Muscle of leg (tissue), 11 donors: ENCODE measurements around the gene CELF2. TPM values are rescaled to one million over a fixed set of nuclear protein-coding genes. Genes with fewer than 3 reads are reported as not detected.

Source experiments
- DNase-seq: peaks from one replicate; pipeline ENCODE4 v3.0.0; 2013
- H3K27ac ChIP-seq: one replicate; pipeline ENCODE4 v1.5.1; 2013; ENCODE audit warnings: mild to moderate bottlenecking, low read length, control low read depth
- H3K27me3 ChIP-seq: one replicate; pipeline ENCODE4 v1.6.1; 2013; ENCODE audit warnings: low read length; ENCODE audit not compliant: control insufficient read depth, insufficient read depth
- H3K36me3 ChIP-seq: one replicate; pipeline ENCODE4 v1.6.1; 2013; ENCODE audit warnings: low read length; ENCODE audit not compliant: control insufficient read depth, insufficient read depth
- H3K4me1 ChIP-seq: one replicate; pipeline ENCODE4 v1.6.1; 2013; ENCODE audit warnings: low read length; ENCODE audit not compliant: control insufficient read depth, insufficient read depth
- H3K4me3 ChIP-seq: one replicate; pipeline ENCODE4 v1.5.1; 2013; ENCODE audit warnings: low read length, control low read depth
- H3K9me3 ChIP-seq: replicated peaks from 2 replicates; pipeline ENCODE4 v1.6.1; 2013; ENCODE audit warnings: low read depth, low read length; ENCODE audit not compliant: control insufficient read depth
- WGBS: methylation state at CpG from one replicate; pipeline ENCODE4 v1.1.5; 2013; ENCODE audit warnings: missing lambda C conversion rate; ENCODE audit not compliant: insufficient coverage; 5-methylcytosine and 5-hydroxymethylcytosine counted together
- polyA plus RNA-seq, 8 donors: library from polyadenylated mRNA; unstranded; fragments of 120-200 nt; gene quantifications; one replicate each; pipeline versions ENCODE4 v1.2.1 to v1.2.3, GENCODE V29; 2013; ENCODE audit warnings: inconsistent platforms in 1 of 8, low replicate concordance in 1 of 8; ENCODE audit not compliant: insufficient read length in 8 of 8, insufficient read depth in 1 of 8
- total RNA-seq: library from RNA; stranded (reverse); fragments of 120-200 nt; gene quantifications from one replicate; pipeline ENCODE4 v1.2.4, GENCODE V29; 2013

The CELF2 gene
- total and polyA plus RNA-seq, 9 donors: 37.2 to 80.8 (median 65.8) TPM

- peaks cover 49% of the 10 kb centered on the region for H3K36me3 ChIP-seq
- no peaks in the 10 kb centered on the region for H3K27me3 ChIP-seq
- WGBS: 97% methylated on average over 5 of the region's 7 CpGs
- H3K4me3 ChIP-seq: no peak overlapping the region
- H3K4me1 ChIP-seq: no peaks in the 10 kb centered on the region
- H3K9me3 ChIP-seq: no peaks in the 10 kb centered on the region
- DNase-seq: no peak
- H3K27ac ChIP-seq: no peak overlapping the region
Measured at GRCh38 chr10:11286261-11286852, 268.7 kb downstream of the CELF2 start.

GRCh38 chr10:11288302-11288701 lies 270.6 kb downstream of the CELF2 start:
- Histone ChIP-seq H3K9me3 (no peaks in the 10 kb centered on the region), H3K36me3 (peaks cover 46% of the 10 kb centered on the region), H3K27ac (no peak overlapping the region), H3K27me3 (no peaks in the 10 kb centered on the region), H3K4me3 (no peak overlapping the region), H3K4me1 (no peaks in the 10 kb centered on the region)
- WGBS: 80% methylated on average over 8 of the region's 13 CpGs
- no peak for DNase-seq

GRCh38 chr10:11290156-11290890 lies 272.7 kb downstream of the CELF2 start:
- peaks cover 56% of the 10 kb centered on the region for H3K36me3 ChIP-seq
- no peak for DNase-seq
- H3K9me3 ChIP-seq: no peaks in the 10 kb centered on the region
- no peaks in the 10 kb centered on the region for H3K27me3 ChIP-seq
- no peaks in the 10 kb centered on the region for H3K4me1 ChIP-seq
- 94% methylated on average over 20 of the region's 24 CpGs for WGBS
- no peak overlapping the region for H3K4me3 ChIP-seq
- H3K27ac ChIP-seq: no peak overlapping the region

DNA sequence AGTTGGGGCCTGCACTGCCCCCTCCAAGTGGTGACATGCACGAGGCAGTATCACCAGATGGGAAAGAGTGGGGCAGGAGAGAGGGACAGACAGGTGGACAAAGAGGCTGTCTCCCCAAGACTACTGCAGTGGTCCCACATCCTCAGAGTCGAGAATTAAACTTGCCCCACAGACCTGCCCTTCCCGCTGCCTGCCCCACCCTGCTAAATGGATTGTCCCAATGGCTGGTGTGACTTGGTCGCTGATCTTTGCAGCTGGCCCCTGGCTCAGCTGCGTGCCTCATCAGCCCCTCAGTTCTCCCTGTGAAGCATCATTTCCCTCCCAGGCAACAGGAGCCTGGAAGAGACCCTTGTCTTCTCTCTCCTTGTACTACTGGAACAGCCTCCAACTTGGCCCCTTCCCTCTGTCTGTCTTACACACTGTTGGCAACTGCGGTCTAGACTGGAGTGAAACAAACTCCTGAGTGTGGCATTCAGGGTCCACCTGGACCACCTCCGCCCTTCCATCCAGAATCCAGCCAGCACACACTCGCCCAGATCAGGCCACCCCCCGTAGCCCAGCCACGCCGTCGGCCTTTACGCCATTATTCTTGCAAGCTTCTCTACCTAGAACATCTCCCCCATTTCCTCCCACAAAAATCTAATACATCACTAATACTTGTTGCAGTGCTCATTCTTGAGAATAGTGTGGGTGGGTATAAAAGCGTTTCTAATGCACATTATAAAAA lies 275.1 kb downstream of the CELF2 start:
- Histone ChIP-seq H3K4me1 (no peaks in the 10 kb centered on the region), H3K9me3 (no peaks in the 10 kb centered on the region), H3K36me3 (peaks cover 58% of the 10 kb centered on the region), H3K4me3 (no peak overlapping the region), H3K27me3 (no peaks in the 10 kb centered on the region), H3K27ac (no peak overlapping the region)
- no peak for DNase-seq
- WGBS: 87% methylated on average over 9 of the region's 14 CpGs

DNA sequence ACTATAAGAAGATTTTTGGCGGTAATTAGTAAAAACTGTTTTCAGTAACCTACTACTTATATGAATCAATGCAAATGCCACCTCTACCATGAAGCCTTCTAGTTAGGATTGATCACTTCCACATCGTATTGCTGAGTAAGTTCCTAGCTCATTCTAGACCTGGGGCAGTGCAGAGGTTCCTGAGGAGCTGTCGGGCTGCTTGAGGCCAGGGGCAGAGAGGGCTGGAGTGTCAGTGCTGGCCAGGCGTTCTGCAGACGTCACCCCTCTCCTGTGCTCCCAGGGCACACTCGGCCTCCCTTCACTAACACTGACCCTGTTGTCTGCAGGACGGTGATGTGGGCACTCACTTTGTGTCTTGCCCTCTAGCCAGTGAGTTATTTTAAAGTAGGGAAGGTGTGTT lies 275.7 kb downstream of the CELF2 start:
- H3K27me3 ChIP-seq: no peaks in the 10 kb centered on the region
- no peak overlapping the region for H3K27ac ChIP-seq
- no peaks in the 10 kb centered on the region for H3K9me3 ChIP-seq
- H3K4me1 ChIP-seq: no peaks in the 10 kb centered on the region
- H3K36me3 ChIP-seq: peaks cover 52% of the 10 kb centered on the region
- H3K4me3 ChIP-seq: no peak overlapping the region
- no peak for DNase-seq
- WGBS: 100% methylated on average over 2 of the region's 7 CpGs

GRCh38 chr10:11294831-11295450 lies 277.3 kb downstream of the CELF2 start:
- no peaks in the 10 kb centered on the region for H3K9me3 ChIP-seq
- no peaks in the 10 kb centered on the region for H3K27me3 ChIP-seq
- H3K4me1 ChIP-seq: peaks cover 10% of the 10 kb centered on the region
- WGBS: 69% methylated on average over 2 of the region's 6 CpGs
- no peak for DNase-seq
- H3K27ac ChIP-seq: no peak overlapping the region
- H3K36me3 ChIP-seq: peaks cover 46% of the 10 kb centered on the region
- H3K4me3 ChIP-seq: no peak overlapping the region

DNA sequence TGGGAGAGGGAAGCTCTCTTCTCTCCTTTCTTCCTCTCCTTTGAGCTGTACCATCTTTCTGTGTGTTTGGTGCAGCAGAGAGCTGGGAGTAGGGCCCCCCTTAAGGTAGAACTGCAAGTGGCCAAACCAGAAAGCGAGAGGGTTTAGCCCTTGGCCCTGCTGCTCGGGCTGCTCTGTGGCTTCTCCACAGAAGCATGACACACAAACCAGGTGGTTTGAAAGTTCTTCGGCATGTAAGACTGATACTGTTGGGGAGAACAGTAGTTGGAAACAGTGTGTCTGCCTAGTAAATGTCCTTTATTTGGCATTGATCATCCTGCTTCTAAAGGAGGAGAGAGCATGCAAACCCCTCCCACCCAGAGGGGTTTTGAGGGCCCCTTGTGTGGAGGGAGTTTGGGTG lies 277.8 kb downstream of the CELF2 start:
- WGBS: 50% methylated on average over 2 of the region's 3 CpGs
- DNase-seq: no peak
- peaks cover 44% of the 10 kb centered on the region for H3K36me3 ChIP-seq
- no peak overlapping the region for H3K4me3 ChIP-seq
- H3K27me3 ChIP-seq: no peaks in the 10 kb centered on the region
- no peak overlapping the region for H3K27ac ChIP-seq
- no peaks in the 10 kb centered on the region for H3K9me3 ChIP-seq
- peaks cover 15% of the 10 kb centered on the region for H3K4me1 ChIP-seq

DNA sequence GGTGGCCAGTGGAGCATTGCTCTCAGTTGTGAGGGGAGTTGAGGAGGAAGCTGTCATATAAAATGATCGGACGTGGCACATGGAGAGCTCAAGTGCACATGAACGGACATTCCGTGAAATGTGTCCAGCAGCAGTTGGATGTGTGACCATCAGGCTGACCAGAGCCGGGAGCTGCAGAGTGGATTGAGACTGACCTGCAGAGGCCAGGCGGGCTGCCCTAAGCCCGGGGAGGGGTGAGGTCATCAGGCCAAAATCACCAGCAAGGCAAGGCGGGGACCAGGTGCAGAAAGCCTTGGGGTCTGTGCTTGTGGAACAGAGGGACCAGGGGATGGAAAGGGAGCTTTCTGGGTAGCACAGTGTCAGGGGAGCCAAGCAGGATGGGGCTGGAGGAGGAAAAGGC lies 279.5 kb downstream of the CELF2 start:
- WGBS: 86% methylated on average over 8 of the region's 8 CpGs
- H3K4me1 ChIP-seq: peaks cover 17% of the 10 kb centered on the region
- no peak overlapping the region for H3K27ac ChIP-seq
- H3K4me3 ChIP-seq: no peak overlapping the region
- no peaks in the 10 kb centered on the region for H3K9me3 ChIP-seq
- peaks cover 49% of the 10 kb centered on the region for H3K36me3 ChIP-seq
- no peak for DNase-seq
- H3K27me3 ChIP-seq: no peaks in the 10 kb centered on the region

- H3K27ac ChIP-seq: no peak overlapping the region
- WGBS: 92% methylated on average over 3 of the region's 5 CpGs
- H3K9me3 ChIP-seq: no peaks in the 10 kb centered on the region
- H3K4me3 ChIP-seq: no peak overlapping the region
- peaks cover 50% of the 10 kb centered on the region for H3K36me3 ChIP-seq
- DNase-seq: no peak
- no peaks in the 10 kb centered on the region for H3K27me3 ChIP-seq
- H3K4me1 ChIP-seq: peaks cover 24% of the 10 kb centered on the region
Measured at GRCh38 chr10:11298116-11298515, 280.4 kb downstream of the CELF2 start.

- Histone ChIP-seq H3K27me3 (no peaks in the 10 kb centered on the region), H3K9me3 (no peaks in the 10 kb centered on the region), H3K36me3 (peaks cover 47% of the 10 kb centered on the region), H3K4me3 (no peak overlapping the region), H3K4me1 (peaks cover 24% of the 10 kb centered on the region), H3K27ac (peak overlapping the region; percentile 49)
- WGBS: 82% methylated on average over 11 of the region's 11 CpGs
- no peak for DNase-seq
Measured at GRCh38 chr10:11299125-11299524, 281.5 kb downstream of the CELF2 start.
